B cell (primary cell): Measurements from ENCODE around the gene NSFL1C.

ENCODE experiments used
- CTCF ChIP-seq: fragments of 200-600 bp; IDR thresholded peaks from one replicate; pipeline ENCODE4 v1.8.0; 2022; ENCODE audit warnings: antibody characterized with exemption, mild to moderate bottlenecking
- EZH2 ChIP-seq: IDR thresholded peaks from 2 replicates; pipeline ENCODE4 v1.6.1; 2012; ENCODE audit warnings: borderline replicate concordance, low read depth, mild to moderate bottlenecking, moderate library complexity, low read length; ENCODE audit not compliant: insufficient read depth, poor library complexity, severe bottlenecking

GRCh38 chr20:1402149-1402548 lies 64.5 kb downstream of the NSFL1C start:
- TF ChIP-seq EZH2 = no peak
- no peak for TF ChIP-seq CTCF
